T1000 (cell line): Measurements from ENCODE around the gene GLCE.

Experiments
- DNase-seq: peaks from one replicate; lab custom pipeline; 2025; ENCODE audit warnings: mixed read lengths; lab: John Stamatoyannopoulos, UW

GLCE gene

DNA sequence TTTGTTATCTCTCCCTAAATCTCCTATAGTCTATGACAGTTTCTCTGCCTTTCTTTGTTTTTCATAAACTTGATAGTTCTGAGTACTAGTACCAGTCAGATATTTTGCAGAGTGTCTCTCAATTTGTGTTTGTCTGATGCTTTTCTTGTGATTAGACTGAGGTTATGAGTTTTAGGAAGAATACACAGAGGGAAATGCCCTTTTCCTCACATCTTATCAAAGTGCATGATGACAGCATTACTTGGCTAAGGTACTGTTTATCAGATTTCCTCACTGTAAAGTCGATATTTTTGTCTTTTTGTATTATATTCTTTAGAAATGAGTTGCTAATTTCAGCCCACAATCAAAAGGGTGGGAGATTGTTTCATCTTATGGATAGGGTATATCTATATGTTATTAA lies 45.6 kb downstream of the GLCE start:
- no peak for DNase-seq

DNA sequence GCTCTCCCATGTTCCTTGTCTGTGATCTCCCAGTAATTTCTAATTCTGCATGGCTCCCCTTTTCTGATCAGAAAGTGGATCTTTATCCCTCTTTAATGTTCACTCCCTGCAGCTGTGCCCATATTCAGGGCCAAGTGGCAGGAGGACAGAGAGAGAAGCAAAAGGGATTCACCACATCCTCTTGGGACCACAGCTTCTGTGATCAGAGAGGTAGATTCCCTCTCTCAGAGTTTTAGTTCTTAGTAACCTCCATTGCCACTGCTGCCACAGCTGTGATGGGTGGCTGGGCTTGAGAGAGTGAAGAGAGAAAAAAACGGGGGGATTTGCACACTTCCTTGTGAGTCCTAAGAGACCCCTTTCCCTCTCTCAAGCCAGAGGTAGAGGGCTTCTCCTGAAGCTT lies 49.2 kb downstream of the GLCE start:
- DNase-seq, result no peak

- DNase-seq, result no peak
Observed at GRCh38 chr15:69210574-69210973, 50.1 kb downstream of the GLCE start.

DNA sequence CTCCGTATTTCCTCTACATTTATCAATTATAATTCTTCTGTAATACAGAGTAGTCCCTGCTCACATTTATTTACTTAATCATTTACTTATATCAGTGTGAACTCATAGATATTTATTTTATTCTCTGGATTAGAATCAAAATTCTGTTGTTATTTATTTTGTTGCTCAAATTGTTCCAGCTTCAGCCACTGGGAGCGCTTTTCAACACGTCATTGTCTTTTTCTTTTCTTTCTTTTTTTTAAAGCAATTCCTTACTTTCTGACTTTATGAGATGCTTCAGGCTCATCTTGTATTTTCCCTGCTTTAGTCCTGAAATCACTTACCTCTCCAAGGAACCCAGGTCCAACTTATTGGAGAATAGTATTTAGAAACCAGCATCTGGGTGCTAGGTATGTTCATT lies 53.4 kb downstream of the GLCE start:
- DNase-seq, result no peak

DNA sequence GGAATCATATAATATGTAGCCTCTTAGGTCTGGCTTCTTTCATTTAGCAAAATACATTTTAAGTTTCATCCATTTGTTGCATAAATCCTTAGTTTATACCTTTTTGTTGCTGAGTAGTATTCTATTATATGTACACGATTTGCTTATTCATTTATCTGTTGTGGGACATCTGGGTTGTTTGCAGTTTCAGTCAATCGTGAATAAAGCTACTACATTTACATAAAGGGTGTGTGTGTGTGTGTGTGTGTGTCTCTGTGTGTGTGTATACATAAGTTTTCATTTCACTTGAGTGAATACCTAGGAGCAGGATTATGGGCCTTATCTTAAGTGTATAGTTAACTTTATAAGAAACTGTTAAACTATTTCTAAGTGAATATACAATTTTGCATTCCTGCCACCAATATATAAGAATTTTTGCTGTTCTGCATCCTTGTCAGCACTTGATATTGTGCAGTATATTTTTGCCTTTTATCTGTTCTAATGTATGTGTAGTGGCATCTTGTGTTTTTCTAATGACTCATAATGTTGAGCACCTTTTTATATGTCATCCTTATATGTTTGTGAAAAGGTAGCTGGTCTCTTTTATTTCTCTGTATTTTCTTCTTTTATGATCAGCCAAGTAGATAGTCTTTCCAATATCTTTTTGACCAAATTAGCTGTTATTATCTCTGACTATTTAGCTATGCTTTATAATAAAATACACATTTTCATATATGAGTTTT lies 55.0 kb downstream of the GLCE start:
- DNase-seq, result no peak

- DNase-seq, result no peak
Observed at GRCh38 chr15:69217381-69217780, 56.9 kb downstream of the GLCE start.

DNA sequence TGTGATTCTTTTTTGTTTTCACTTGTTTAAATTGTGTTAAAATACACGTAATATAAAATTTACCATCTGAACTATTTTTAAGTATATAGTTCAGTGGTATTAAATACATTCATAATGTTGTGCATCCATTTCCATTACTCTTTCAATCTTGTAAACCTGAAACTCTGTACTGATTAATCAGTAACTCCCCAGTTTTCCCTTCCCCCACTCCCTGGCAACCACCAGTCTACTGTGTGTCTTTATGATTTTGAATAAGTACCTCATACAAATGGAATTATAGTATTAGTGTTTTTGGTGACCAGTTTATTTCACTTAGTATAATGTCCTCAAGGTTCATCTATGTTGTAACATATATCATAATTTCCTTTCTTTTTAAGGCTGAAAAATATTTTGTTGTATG lies 59.3 kb downstream of the GLCE start:
- no peak for DNase-seq

GRCh38 chr15:69222002-69222474 lies 61.6 kb downstream of the GLCE start:
- no peak for DNase-seq

- DNase-seq, result no peak
Observed at GRCh38 chr15:69223083-69223813, 62.8 kb downstream of the GLCE start.

DNA sequence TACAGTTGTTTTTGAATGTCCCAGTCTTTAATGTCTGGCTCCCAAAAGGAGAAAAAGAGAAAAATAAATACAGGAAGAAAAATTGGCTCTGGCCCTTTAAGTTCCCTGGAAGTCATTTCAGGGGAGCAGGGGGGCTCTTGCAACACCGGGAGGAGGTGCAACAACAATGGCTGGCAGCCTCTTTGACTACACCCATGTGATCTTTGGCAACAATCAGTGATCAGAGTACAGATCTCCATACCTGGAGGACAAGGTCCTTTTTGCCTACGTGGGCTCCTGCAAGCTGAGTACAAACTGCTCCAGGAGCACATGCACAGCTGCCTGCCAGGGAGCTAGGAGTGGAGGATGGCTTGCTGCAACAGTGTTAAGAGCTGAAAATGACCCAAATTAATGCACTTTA lies 63.9 kb downstream of the GLCE start:
- no peak for DNase-seq

DNA sequence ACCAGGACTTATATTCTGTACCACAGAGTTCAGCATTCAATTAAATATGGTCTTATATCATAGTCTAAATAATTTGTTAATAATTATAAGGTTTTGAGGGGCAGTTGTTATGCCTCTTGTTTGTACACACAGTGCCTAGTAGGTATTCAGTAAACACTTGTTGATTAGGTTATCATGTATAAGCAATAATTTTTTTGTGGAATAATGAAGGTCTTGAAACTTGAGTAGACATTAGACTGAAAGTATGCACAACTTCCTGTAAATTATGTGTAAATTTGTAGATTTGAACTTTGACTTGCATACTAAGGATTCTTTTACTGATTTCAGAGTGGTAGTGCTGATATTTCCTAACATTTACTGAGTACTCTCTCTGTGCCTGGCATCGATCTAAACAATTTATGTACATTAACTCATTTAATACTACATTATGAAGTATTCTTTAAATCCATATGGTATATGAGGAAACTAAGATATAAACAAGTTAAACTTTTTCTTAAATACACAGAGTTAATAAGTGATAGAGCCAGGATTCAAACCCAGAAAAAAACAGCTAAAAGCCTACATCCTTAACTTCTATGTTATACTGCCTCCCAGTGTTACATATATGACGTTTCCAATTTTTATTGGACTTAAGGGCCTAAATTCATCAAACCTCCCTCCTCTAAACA lies 65.1 kb downstream of the GLCE start:
- no peak for DNase-seq

DNA sequence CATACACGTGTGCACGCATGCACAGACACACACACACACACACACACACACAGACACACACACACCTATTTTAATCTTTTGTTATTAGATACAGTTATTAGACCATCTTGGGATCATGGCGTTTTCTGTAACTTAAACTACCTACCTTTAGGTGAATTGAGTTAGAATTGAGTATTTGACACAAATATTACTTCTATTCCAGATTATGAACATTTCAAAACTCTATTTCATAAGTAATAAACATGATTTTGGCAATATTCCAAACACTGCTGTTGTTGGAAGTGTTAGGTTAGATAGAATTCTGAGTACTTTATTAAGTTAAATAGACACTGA lies 65.6 kb downstream of the GLCE start:
- no peak for DNase-seq

DNA sequence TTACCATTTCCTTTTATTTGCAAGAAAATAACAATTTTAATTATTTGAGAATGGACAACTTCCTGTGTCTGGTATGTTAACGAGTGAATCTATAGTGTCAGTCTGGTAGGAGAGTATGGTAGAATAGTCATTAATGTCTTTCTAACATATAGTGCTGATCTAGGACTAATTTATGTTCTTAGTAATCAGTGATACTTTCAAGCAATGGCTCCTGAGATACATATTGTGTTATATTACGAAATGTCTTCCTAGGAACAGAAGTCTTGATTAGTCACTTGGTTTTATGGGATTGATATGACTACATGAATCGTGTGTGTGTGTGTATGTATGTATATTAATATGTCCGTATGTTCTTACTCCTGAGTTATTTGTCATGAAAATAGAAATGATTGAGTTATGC lies 71.7 kb downstream of the GLCE start:
- no peak for DNase-seq

- no peak for DNase-seq
Observed at GRCh38 chr15:69232765-69233164, 72.3 kb downstream of the GLCE start.

DNA sequence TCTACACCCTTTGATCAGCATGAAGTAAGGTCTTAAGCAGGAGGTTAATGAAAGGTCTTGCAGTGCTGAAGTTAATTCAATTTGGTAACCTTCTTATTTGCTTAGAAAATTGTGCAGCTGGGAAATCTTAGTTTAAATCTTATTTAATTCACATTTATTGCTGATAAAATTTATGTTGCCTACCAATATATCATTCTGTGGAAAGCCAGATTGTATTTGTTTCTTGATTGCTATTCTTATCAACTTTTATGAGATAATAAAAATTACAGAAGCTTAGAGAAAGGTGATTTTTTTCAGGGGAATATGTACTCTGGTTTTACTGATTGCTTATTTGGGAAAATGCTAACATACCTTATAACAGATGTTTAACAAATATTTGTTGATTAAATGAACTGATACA lies 74.2 kb downstream of the GLCE start:
- DNase-seq, result no peak

DNA sequence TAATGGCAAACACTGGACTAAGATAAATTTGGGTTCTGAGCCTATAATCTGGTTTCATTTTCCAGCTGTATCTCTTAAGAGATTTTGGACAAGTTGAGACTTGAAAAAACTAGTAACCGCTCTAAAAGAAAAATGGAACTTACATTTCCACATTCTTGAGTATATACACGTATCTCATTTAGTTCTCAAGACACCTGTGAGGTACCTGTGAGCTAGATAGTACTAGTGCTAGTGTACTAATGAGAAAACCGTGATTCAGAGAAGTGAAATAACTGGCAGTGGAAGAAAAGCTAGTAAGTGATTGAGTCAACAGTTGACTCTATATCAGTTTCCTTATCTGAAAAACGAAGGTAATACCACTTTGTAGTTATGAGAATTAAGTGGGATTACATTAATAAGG lies 76.1 kb downstream of the GLCE start:
- no peak for DNase-seq

DNA sequence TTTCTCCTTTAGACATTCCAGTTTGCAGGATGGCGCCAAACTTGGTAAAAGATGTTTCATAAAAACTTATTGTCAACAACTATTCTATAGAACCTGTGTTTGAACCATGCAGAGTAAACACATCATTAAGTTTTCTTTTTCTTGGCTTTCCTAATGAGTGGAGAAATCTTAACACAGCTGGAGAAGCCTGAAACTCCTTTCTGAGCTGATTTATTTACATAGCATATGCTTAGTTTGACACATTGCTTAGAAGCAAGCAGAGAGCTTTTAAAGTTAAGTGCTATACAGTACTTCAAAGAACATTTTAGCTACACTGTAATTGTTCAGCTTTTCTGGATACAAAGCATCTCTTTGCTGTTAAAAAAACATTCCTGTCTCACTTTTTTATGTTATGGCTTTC lies 77.3 kb downstream of the GLCE start:
- no peak for DNase-seq

- DNase-seq, result no peak
Observed at GRCh38 chr15:69244798-69245197, 84.4 kb downstream of the GLCE start.

DNA sequence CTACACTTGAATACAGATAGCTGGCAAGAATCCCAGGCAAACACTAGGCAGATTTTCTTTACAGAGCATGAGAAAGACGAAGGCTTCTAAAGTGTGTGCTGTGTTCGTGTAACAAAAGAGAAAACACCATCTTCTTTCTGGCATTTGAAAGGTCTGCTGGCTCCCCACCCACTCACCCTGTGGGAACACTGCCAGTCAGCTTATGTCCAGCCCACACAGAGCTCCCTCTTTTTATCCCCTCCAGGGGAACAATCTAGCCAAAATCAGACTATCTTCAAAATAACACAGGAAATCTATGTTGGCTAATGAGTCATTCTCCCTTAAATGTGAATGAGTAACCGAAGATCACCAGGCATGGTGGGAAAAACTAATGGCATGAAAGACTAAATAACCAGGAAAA lies 92.7 kb downstream of the GLCE start:
- DNase-seq, result peak; percentile 17

- no peak for DNase-seq
Observed at GRCh38 chr15:69265347-69265955, 105.0 kb downstream of the GLCE start.

DNA sequence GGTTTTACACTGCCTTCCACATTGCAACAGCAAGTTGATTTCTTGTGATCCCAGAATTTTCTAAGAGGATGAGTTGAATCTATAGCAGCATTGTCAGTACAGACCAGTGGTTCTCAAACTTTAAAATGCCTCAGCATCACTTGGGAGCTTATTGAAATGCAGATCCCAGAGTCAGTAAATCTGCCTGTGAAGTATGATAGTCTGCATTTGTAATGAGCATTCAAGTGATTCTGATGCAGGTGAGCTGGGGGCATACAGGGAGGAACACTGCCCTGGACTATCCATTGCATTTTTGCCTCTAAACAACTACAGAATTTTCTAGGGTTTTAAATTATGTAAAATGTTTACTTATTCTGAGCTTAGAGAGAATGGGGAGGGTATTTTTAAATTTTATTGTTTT lies 110.8 kb downstream of the GLCE start:
- no peak for DNase-seq

- DNase-seq, result no peak
Observed at GRCh38 chr15:69272139-69272538, 111.7 kb downstream of the GLCE start.

DNA sequence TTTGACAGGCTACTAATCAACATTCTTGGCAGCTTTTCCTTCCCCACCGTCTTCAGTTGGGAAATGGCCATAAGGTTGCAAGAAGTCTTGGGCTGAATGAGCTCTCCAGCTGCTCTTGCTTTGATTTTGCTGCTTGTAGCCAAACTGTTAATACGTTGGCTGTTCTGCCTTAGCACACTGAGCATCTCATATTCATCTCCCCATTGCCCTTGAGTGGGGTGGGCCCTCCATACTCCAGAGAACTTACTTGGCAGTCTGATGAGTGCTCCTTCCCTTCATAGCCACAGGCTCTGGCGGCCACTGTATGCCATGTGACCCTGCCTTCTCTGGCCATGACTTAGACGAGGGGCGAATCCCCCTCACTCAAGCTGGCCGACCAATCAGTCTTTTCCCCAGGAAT lies 112.5 kb downstream of the GLCE start:
- no peak for DNase-seq
